Memory B cell (primary cell): ENCODE results near the gene PIGH.
"Not testable (repeated sequence)": the region's sequence is repeated elsewhere in the genome, so short reads cannot be mapped to it uniquely, and the experiment has no call there.

Source experiments
- ATAC-seq: fragments of 150-1000 bp; cut with Tn5 transposase; 2 replicates; pipeline ENCODE4 v1.10.0; 2021; ENCODE audit warnings: low read depth, mild to moderate bottlenecking, moderate library complexity
- DNase-seq, 2 donors: peaks; one replicate each; pipeline ENCODE4 v3.0.0; 2022; ENCODE audit warnings: low spot score in 2 of 2
- H3K27ac Mint-ChIP-seq: one replicate; pipeline ENCODE4 v1.8.0; 2022; ENCODE audit warnings: mild to moderate bottlenecking, moderate library complexity, mixed read lengths
- H3K27me3 Mint-ChIP-seq: one replicate; pipeline ENCODE4 v1.8.0; 2022; ENCODE audit warnings: mixed read lengths
- H3K36me3 Mint-ChIP-seq: one replicate; pipeline ENCODE4 v1.8.0; 2022; ENCODE audit warnings: mild to moderate bottlenecking, mixed read lengths
- H3K4me1 Mint-ChIP-seq: one replicate; pipeline ENCODE4 v1.8.0; 2022; ENCODE audit warnings: mixed read lengths
- H3K4me3 Mint-ChIP-seq: one replicate; pipeline ENCODE4 v1.8.0; 2022; ENCODE audit warnings: mild to moderate bottlenecking, moderate library complexity, mixed read lengths
- H3K9me3 Mint-ChIP-seq: one replicate; pipeline ENCODE4 v1.8.0; 2022; ENCODE audit warnings: mixed read lengths

Gene PIGH

GRCh38 chr14:67623114-67623513 is 23.0 kb upstream of the PIGH start:
- H3K4me3 Mint-ChIP-seq = no peak overlapping the region
- peaks cover 17% of the 10 kb centered on the region for H3K4me1 Mint-ChIP-seq
- no peaks in the 10 kb centered on the region for H3K27me3 Mint-ChIP-seq
- DNase-seq = no peak
- ATAC-seq = no peak
- H3K36me3 Mint-ChIP-seq = no peaks in the 10 kb centered on the region
- no peaks in the 10 kb centered on the region for H3K9me3 Mint-ChIP-seq
- no peak overlapping the region for H3K27ac Mint-ChIP-seq

- Mint-ChIP-seq H3K27ac (no peak overlapping the region), H3K27me3 (no peaks in the 10 kb centered on the region), H3K36me3 (no peaks in the 10 kb centered on the region), H3K9me3 (no peaks in the 10 kb centered on the region), H3K4me1 (peaks cover 17% of the 10 kb centered on the region), H3K4me3 (no peak overlapping the region)
- no peak for DNase-seq
- ATAC-seq = no peak
These were observed 22.6 kb upstream of the PIGH start for GRCh38 chr14:67622675-67623074.

GRCh38 chr14:67620217-67620785 is 20.2 kb upstream of the PIGH start:
- DNase-seq = no peak
- no peaks in the 10 kb centered on the region for H3K36me3 Mint-ChIP-seq
- no peak for ATAC-seq

GRCh38 chr14:67619446-67620216 is 19.6 kb upstream of the PIGH start, which contains the start of gene ARG2:
ARG2 (plus strand) TSS chr14:67619920; CDS start chr14:67619978, 58 bp downstream.
- Mint-ChIP-seq H3K27ac (peak within 1 kb of the TSS; percentile 96), H3K36me3 (no peaks in the 10 kb centered on the region), H3K9me3 (no peaks in the 10 kb centered on the region), H3K4me1 (peaks cover 17% of the 10 kb centered on the region), H3K4me3 (peak within 1 kb of the TSS; percentile 90), H3K27me3 (no peaks in the 10 kb centered on the region)
- ATAC-seq (peak; percentile 89), DNase-seq (peak; percentile 97 to 98)

More at GRCh38 chr14:67620217-67620785, 20.2 kb upstream of the PIGH start:
- Mint-ChIP-seq H3K4me3 (peak overlapping the region; percentile 90), H3K27me3 (no peaks in the 10 kb centered on the region), H3K9me3 (no peaks in the 10 kb centered on the region), H3K4me1 (peaks cover 17% of the 10 kb centered on the region), H3K27ac (peak overlapping the region; percentile 96)

- peak in 1 of 2 donors; percentile 58 for DNase-seq
- no peaks in the 10 kb centered on the region for H3K27me3 Mint-ChIP-seq
- H3K4me1 Mint-ChIP-seq = peaks cover 17% of the 10 kb centered on the region
- H3K27ac Mint-ChIP-seq = peak overlapping the region; percentile 96
- no peaks in the 10 kb centered on the region for H3K36me3 Mint-ChIP-seq
- H3K9me3 Mint-ChIP-seq = no peaks in the 10 kb centered on the region
- ATAC-seq = peak; percentile 33
- H3K4me3 Mint-ChIP-seq = peak overlapping the region; percentile 54
These were observed 18.6 kb upstream of the PIGH start for GRCh38 chr14:67618617-67619063.

- no peaks in the 10 kb centered on the region for H3K4me1 Mint-ChIP-seq
- DNase-seq = no peak
- H3K9me3 Mint-ChIP-seq = no peaks in the 10 kb centered on the region
- no peaks in the 10 kb centered on the region for H3K36me3 Mint-ChIP-seq
- H3K27ac Mint-ChIP-seq = no peak overlapping the region
- no peaks in the 10 kb centered on the region for H3K27me3 Mint-ChIP-seq
- no peak for ATAC-seq
- no peak overlapping the region for H3K4me3 Mint-ChIP-seq
These were observed 10.4 kb upstream of the PIGH start for GRCh38 chr14:67610491-67610890.

GRCh38 chr14:67609642-67610310 is 9.7 kb upstream of the PIGH start:
- Mint-ChIP-seq H3K4me3 (no peak overlapping the region), H3K27me3 (no peaks in the 10 kb centered on the region), H3K36me3 (no peaks in the 10 kb centered on the region), H3K27ac (no peak overlapping the region), H3K9me3 (no peaks in the 10 kb centered on the region), H3K4me1 (no peaks in the 10 kb centered on the region)
- ATAC-seq = no peak
- DNase-seq = no peak

DNA sequence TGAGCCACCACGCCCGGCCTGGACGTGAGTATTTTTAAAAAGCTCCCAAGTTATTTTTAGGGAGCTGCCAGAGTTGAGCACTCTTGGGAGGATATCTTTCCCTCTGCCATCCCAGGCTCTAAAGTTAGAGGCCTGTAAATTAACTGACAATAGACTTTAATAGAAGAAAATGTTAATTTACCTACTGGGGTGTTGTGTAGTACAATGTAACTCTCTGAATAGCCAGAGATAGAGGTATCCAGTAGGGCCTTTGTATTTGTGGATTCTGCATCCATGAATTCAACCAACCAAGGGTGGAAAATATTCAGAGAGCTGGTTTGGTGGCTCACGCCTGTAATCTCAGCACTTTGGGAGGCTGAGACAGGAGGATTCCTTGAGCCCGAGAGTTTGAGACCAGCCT is 7.6 kb upstream of the PIGH start:
- Mint-ChIP-seq H3K4me3 (no peak overlapping the region), H3K27me3 (no peaks in the 10 kb centered on the region), H3K27ac (no peak overlapping the region), H3K4me1 (peaks cover 9% of the 10 kb centered on the region), H3K9me3 (no peaks in the 10 kb centered on the region), H3K36me3 (no peaks in the 10 kb centered on the region)
- DNase-seq = no peak
- ATAC-seq = no peak

GRCh38 chr14:67602995-67603545 is 3.0 kb upstream of the PIGH start:
- ATAC-seq (peak; percentile 73), DNase-seq (peak in 1 of 2 donors; percentile 58)
- peak overlapping the region; percentile 90 for H3K27ac Mint-ChIP-seq
- H3K36me3 Mint-ChIP-seq = no peaks in the 10 kb centered on the region
- peaks cover 3% of the 10 kb centered on the region for H3K9me3 Mint-ChIP-seq
- no peaks in the 10 kb centered on the region for H3K27me3 Mint-ChIP-seq
- H3K4me3 Mint-ChIP-seq = peak overlapping the region; percentile 71
- peaks cover 32% of the 10 kb centered on the region for H3K4me1 Mint-ChIP-seq

- H3K9me3 Mint-ChIP-seq = peaks cover 3% of the 10 kb centered on the region
- DNase-seq (peak in 1 of 2 donors; percentile 29), ATAC-seq (peak; percentile 26)
- H3K4me3 Mint-ChIP-seq = peak overlapping the region; percentile 27
- H3K36me3 Mint-ChIP-seq = no peaks in the 10 kb centered on the region
- H3K4me1 Mint-ChIP-seq = peaks cover 39% of the 10 kb centered on the region
- H3K27ac Mint-ChIP-seq = peak overlapping the region; percentile 95
- no peaks in the 10 kb centered on the region for H3K27me3 Mint-ChIP-seq
These were observed 2.0 kb upstream of the PIGH start for GRCh38 chr14:67602076-67602475.

DNA sequence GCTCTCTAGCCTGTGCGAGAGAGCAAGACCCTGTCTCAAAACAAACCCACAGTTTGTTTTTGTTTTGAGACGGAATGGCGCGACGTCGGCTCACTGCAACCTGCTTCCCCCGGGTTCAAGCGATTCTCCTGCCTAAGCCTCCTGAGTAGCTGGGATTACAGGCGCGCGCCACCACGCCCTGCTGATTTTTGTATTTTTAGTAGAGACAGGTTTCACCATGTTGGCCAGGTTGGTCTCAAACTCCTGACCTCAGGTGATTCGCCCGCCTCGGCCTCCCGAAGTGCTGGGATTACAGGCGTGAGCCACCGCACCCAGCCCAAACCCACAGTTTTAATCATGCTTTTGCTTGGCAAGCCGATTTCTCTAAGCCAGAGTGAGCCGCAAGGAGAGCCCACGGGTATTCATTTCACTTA is 500 bp upstream of the PIGH start:
- ATAC-seq, DNase-seq, H3K36me3 Mint-ChIP-seq, H3K9me3 Mint-ChIP-seq, H3K27me3 Mint-ChIP-seq: not testable (repeated sequence)
- peak overlapping the region; percentile 95 for H3K27ac Mint-ChIP-seq
- H3K4me1 Mint-ChIP-seq = peaks cover 44% of the 10 kb centered on the region
- peak overlapping the region; percentile 96 for H3K4me3 Mint-ChIP-seq

- ATAC-seq = no peak
- H3K36me3 Mint-ChIP-seq = peaks cover 14% of the 10 kb centered on the region
- no peaks in the 10 kb centered on the region for H3K27me3 Mint-ChIP-seq
- no peaks in the 10 kb centered on the region for H3K9me3 Mint-ChIP-seq
- peaks cover 33% of the 10 kb centered on the region for H3K4me1 Mint-ChIP-seq
- H3K27ac Mint-ChIP-seq = peak overlapping the region; percentile 46
- no peak for DNase-seq
- H3K4me3 Mint-ChIP-seq = no peak overlapping the region
These were observed 4.7 kb downstream of the PIGH start for GRCh38 chr14:67595392-67595791.

- H3K4me3 Mint-ChIP-seq, H3K9me3 Mint-ChIP-seq, H3K27me3 Mint-ChIP-seq, ATAC-seq, H3K27ac Mint-ChIP-seq, DNase-seq: not testable (repeated sequence)
- Mint-ChIP-seq H3K4me1 (peaks cover 22% of the 10 kb centered on the region), H3K36me3 (peaks cover 16% of the 10 kb centered on the region)
These were observed 6.4 kb downstream of the PIGH start for GRCh38 chr14:67593650-67594049.

- Mint-ChIP-seq H3K27ac (no peak overlapping the region), H3K36me3 (peaks cover 16% of the 10 kb centered on the region), H3K9me3 (no peaks in the 10 kb centered on the region), H3K27me3 (no peaks in the 10 kb centered on the region), H3K4me3 (no peak overlapping the region), H3K4me1 (peaks cover 11% of the 10 kb centered on the region)
- ATAC-seq = no peak
- DNase-seq = no peak
These were observed 10.8 kb downstream of the PIGH start for GRCh38 chr14:67589204-67589770.
